GM10266 (cell line): ENCODE results near the gene PI16.

Experiments
- DNase-seq: peaks from one replicate; pipeline ENCODE4 v3.0.0; 2012; ENCODE audit errors: extremely low spot score
- TF ChIP-seq, protein P1 (sequence below): IDR thresholded peaks from 2 replicates; pipeline ENCODE4 v1.5.1; 2012; ENCODE audit warnings: mild to moderate bottlenecking, low read depth; ENCODE audit not compliant: control insufficient read depth, insufficient read depth; ENCODE audit errors: missing control alignments

The PI16 gene

GRCh38 chr6:37011656-37012378, 57.3 kb downstream of the PI16 start:
- no peak for DNase-seq
- TF ChIP-seq, protein P1, sequence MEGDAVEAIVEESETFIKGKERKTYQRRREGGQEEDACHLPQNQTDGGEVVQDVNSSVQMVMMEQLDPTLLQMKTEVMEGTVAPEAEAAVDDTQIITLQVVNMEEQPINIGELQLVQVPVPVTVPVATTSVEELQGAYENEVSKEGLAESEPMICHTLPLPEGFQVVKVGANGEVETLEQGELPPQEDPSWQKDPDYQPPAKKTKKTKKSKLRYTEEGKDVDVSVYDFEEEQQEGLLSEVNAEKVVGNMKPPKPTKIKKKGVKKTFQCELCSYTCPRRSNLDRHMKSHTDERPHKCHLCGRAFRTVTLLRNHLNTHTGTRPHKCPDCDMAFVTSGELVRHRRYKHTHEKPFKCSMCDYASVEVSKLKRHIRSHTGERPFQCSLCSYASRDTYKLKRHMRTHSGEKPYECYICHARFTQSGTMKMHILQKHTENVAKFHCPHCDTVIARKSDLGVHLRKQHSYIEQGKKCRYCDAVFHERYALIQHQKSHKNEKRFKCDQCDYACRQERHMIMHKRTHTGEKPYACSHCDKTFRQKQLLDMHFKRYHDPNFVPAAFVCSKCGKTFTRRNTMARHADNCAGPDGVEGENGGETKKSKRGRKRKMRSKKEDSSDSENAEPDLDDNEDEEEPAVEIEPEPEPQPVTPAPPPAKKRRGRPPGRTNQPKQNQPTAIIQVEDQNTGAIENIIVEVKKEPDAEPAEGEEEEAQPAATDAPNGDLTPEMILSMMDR, result no peak

DNA sequence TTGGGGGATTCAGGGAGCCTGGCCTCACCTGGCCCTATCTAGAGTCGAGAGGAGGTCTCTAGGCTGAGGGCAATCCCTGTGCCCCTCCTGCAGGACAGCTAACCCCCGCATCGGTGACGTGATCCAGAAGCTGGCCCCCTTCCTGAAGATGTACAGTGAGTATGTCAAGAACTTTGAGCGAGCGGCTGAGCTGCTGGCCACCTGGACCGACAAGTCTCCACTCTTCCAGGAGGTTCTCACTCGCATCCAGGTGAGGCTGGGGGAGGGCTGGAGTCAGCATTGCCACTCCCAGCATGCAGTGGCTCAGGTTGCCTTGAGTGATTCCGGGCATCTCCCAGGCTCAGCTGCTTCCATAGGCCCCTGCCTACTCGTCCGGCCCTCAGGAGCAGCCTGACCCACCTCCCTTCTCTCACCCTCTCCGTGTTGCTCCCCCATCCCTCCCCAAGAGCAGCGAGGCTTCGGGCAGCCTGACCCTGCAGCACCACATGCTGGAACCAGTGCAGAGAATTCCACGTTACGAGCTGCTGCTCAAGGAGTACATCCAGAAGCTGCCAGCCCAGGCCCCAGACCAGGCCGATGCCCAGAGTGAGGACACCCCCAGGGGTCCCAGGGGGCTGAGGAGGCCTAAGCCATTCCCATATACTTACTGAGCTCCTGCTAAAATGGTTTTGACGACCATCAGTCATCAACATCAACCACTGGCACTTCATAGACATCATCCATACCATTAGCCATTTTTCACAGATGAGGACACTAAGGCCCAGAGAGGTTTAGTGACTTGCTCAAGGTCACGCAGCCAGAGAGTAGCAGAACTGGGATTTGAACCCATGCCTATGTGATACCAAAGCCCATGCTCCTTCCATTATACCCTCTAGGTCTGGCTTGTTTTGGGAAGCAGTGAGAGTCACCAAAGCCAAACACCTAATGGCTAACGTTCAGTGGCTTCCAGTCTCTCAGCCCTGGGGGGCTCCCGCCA, 59.3 kb downstream of the PI16 start:
- DNase-seq, result no peak
- TF ChIP-seq, protein P1, result no peak
